MM.1S (cell line): ENCODE measurements around the gene SIM2.

ENCODE experiments used
- EZH2phosphoT487 ChIP-seq: fragments of 300-600 bp; sonication (generic); IDR thresholded peaks from 2 replicates; pipeline ENCODE4 v1.6.1; 2018; ENCODE audit warnings: antibody characterized with exemption, low read length
- TF ChIP-seq, protein P1 (sequence below): fragments of 300-600 bp; sonication (generic); IDR thresholded peaks from 2 replicates; pipeline ENCODE4 v1.5.1; 2016; ENCODE audit warnings: antibody characterized with exemption, low read length, mixed read lengths

DNA sequence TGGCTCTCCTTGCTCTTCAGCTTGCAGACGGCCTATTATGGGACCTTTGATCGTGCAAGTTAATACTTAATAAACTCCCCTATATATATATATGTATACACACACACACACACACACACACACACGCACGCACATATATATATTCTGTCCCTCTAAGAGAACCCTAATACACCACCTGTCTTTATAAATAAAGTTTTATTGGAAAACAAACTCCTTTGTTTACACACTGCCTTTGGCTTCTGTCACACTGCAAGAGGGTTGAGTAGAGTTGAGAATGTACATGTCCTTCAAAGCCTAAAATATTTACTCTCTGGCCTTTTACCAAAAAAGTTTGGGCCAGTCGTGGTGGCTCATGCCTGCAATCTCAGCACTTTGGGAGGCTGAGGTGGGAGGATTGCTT is 26.2 kb upstream of the SIM2 start:
- TF ChIP-seq, protein P1, sequence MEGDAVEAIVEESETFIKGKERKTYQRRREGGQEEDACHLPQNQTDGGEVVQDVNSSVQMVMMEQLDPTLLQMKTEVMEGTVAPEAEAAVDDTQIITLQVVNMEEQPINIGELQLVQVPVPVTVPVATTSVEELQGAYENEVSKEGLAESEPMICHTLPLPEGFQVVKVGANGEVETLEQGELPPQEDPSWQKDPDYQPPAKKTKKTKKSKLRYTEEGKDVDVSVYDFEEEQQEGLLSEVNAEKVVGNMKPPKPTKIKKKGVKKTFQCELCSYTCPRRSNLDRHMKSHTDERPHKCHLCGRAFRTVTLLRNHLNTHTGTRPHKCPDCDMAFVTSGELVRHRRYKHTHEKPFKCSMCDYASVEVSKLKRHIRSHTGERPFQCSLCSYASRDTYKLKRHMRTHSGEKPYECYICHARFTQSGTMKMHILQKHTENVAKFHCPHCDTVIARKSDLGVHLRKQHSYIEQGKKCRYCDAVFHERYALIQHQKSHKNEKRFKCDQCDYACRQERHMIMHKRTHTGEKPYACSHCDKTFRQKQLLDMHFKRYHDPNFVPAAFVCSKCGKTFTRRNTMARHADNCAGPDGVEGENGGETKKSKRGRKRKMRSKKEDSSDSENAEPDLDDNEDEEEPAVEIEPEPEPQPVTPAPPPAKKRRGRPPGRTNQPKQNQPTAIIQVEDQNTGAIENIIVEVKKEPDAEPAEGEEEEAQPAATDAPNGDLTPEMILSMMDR: no peak
- no peak for TF ChIP-seq EZH2phosphoT487
